GM23338 (cell line): ENCODE data around the gene TBX6. TPM values are rescaled to one million over a fixed set of nuclear protein-coding genes. Genes with fewer than 3 reads are reported as not detected.

Source experiments
- ATAC-seq: fragments of 200-7000 bp; cut with Tn5 transposase; 3 replicates; pipeline ENCODE4 v1.9.1; 2020
- DNase-seq: peaks from one replicate; pipeline ENCODE4 v3.0.0-alpha.2; 2015; ENCODE audit warnings: low spot score
- H2AFZ ChIP-seq: fragments of 200-600 bp; sonication (generic); 2 replicates; pipeline ENCODE4 v1.8.0; 2016; ENCODE audit warnings: antibody characterized with exemption, mild to moderate bottlenecking, moderate library complexity
- H3F3A ChIP-seq: fragments of 200-600 bp; sonication (generic); replicated peaks from 2 replicates; pipeline ENCODE4 v1.8.0; 2017; ENCODE audit warnings: antibody characterized with exemption, mixed run types, low read depth
- H3K27ac ChIP-seq: fragments of 200-600 bp; sonication (generic); 2 replicates; pipeline ENCODE4 v1.6.1; 2016; ENCODE audit warnings: low read depth
- H3K27me3 ChIP-seq: fragments of 200-600 bp; sonication (generic); 2 replicates; pipeline ENCODE4 v1.8.0; 2016; ENCODE audit warnings: mild to moderate bottlenecking, mixed run types, moderate library complexity; ENCODE audit not compliant: insufficient read depth
- H3K36me3 ChIP-seq: fragments of 200-600 bp; sonication (generic); 2 replicates; pipeline ENCODE4 v1.8.0; 2016; ENCODE audit warnings: mild to moderate bottlenecking; ENCODE audit not compliant: insufficient read depth
- H3K4me1 ChIP-seq: fragments of 200-600 bp; sonication (generic); 2 replicates; pipeline ENCODE4 v1.8.0; 2016; ENCODE audit warnings: mild to moderate bottlenecking, moderate library complexity; ENCODE audit not compliant: insufficient read depth
- H3K4me2 ChIP-seq: fragments of 200-600 bp; sonication (generic); 2 replicates; pipeline ENCODE4 v1.7.1; 2017; ENCODE audit warnings: mixed run types
- H3K4me3 ChIP-seq: fragments of 200-600 bp; sonication (generic); 2 replicates; pipeline ENCODE4 v1.6.1; 2016; ENCODE audit warnings: mixed run types
- H3K79me2 ChIP-seq: fragments of 200-600 bp; sonication (generic); replicated peaks from 2 replicates; pipeline ENCODE4 v1.8.0; 2017; ENCODE audit warnings: mild to moderate bottlenecking; ENCODE audit not compliant: insufficient read depth
- H3K9me2 ChIP-seq: fragments of 200-600 bp; sonication (generic); 2 replicates; pipeline ENCODE4 v1.8.0; 2017; ENCODE audit not compliant: insufficient read depth
- H4K20me1 ChIP-seq: fragments of 200-600 bp; sonication (generic); replicated peaks from 2 replicates; pipeline ENCODE4 v1.8.0; 2017; ENCODE audit warnings: mild to moderate bottlenecking; ENCODE audit not compliant: insufficient read depth
- H3K27ac Mint-ChIP-seq: 2 replicates; pipeline ENCODE4 v1.8.0; 2020; ENCODE audit warnings: inconsistent platforms, mild to moderate bottlenecking, moderate library complexity, mixed read lengths
- H3K27me3 Mint-ChIP-seq: 3 replicates; pipeline ENCODE4 v1.8.0; 2022; ENCODE audit warnings: low read depth, mild to moderate bottlenecking, moderate library complexity, mixed read lengths, inconsistent platforms; ENCODE audit not compliant: insufficient read depth, poor library complexity
- H3K36me3 Mint-ChIP-seq: 3 replicates; pipeline ENCODE4 v1.8.0; 2021; ENCODE audit warnings: low read depth, mild to moderate bottlenecking, inconsistent platforms, moderate library complexity, mixed read lengths
- H3K4me1 Mint-ChIP-seq: 3 replicates; pipeline ENCODE4 v1.8.0; 2020; ENCODE audit warnings: mild to moderate bottlenecking, inconsistent platforms, mixed read lengths
- H3K4me3 Mint-ChIP-seq: 3 replicates; pipeline ENCODE4 v1.8.0; 2021; ENCODE audit warnings: moderate library complexity, mild to moderate bottlenecking, inconsistent platforms, mixed read lengths
- H3K9me3 Mint-ChIP-seq: 3 replicates; pipeline ENCODE4 v1.8.0; 2020; ENCODE audit warnings: moderate library complexity, mild to moderate bottlenecking, inconsistent platforms, mixed read lengths
- CREB1 ChIP-seq: fragments of 250-450 bp; sonication (Bioruptor Pico); IDR thresholded peaks from 2 replicates; pipeline ENCODE4 v1.5.0; 2020; ENCODE audit warnings: low read depth, mild to moderate bottlenecking, moderate library complexity
- ETS1 ChIP-seq: IDR thresholded peaks from 2 replicates; pipeline ENCODE4 v1.6.1; 2016; ENCODE audit warnings: antibody characterized with exemption
- EZH2 ChIP-seq: fragments of 200-600 bp; sonication (generic); IDR thresholded peaks from one replicate; pipeline ENCODE4 v1.8.0; 2017; ENCODE audit warnings: antibody characterized with exemption, mild to moderate bottlenecking, low read depth; ENCODE audit not compliant: unreplicated experiment
- EZH2phosphoT487 ChIP-seq: fragments of 200-600 bp; sonication (generic); IDR thresholded peaks from one replicate; pipeline ENCODE4 v1.8.1; 2018; ENCODE audit warnings: antibody characterized with exemption; ENCODE audit not compliant: unreplicated experiment
- JUNB ChIP-seq: IDR thresholded peaks from one replicate; pipeline ENCODE4 v1.6.1; 2016; ENCODE audit warnings: antibody characterized with exemption; ENCODE audit not compliant: unreplicated experiment
- NANOG ChIP-seq: IDR thresholded peaks from 2 replicates; pipeline ENCODE4 v1.6.1; 2016; ENCODE audit warnings: antibody characterized with exemption, borderline replicate concordance
- POLR2AphosphoS5 ChIP-seq: IDR thresholded peaks from 2 replicates; pipeline ENCODE4 v1.6.1; 2016; ENCODE audit warnings: antibody characterized with exemption, low read depth
- REST ChIP-seq: IDR thresholded peaks from one replicate; pipeline ENCODE4 v1.6.1; 2018; ENCODE audit warnings: antibody characterized with exemption; ENCODE audit not compliant: unreplicated experiment
- STAT1 ChIP-seq: IDR thresholded peaks from one replicate; pipeline ENCODE4 v1.6.1; 2016; ENCODE audit warnings: antibody characterized with exemption; ENCODE audit not compliant: unreplicated experiment
- ZNF114 ChIP-seq: fragments of 250-450 bp; sonication (Bioruptor Pico); IDR thresholded peaks from 2 replicates; pipeline ENCODE4 v1.5.0; 2020; ENCODE audit warnings: mild to moderate bottlenecking, moderate library complexity
- ZNF331 ChIP-seq: fragments of 250-450 bp; sonication (Bioruptor Pico); IDR thresholded peaks from 2 replicates; pipeline ENCODE4 v1.5.0; 2020; ENCODE audit warnings: low read depth, mild to moderate bottlenecking, moderate library complexity
- polyA plus RNA-seq: library from polyadenylated mRNA; unstranded; fragments of >200 nt; fragmentation: Nextera tagmentation; extraction: Ambion mirVana; gene quantifications from 2 replicates; pipeline ENCODE4 v1.2.1, GENCODE V29; 2016
- total RNA-seq: library from RNA; depleted of rRNA; stranded (reverse); fragments of >200 nt; shearing (Covaris generic); gene quantifications from 2 replicates; pipeline ENCODE4 v1.2.3, GENCODE V29; 2014
- TF ChIP-seq, protein P1 (sequence below), 2 experiments: fragments of 200-600 bp in 1 of 2; sonication (generic) in 1 of 2; conservative IDR thresholded peaks; 2 replicates each; pipeline versions ENCODE4 v1.5.1 to v1.6.1; 2016 to 2017; ENCODE audit warnings: antibody characterized with exemption in 2 of 2, low read depth in 2 of 2, mild to moderate bottlenecking in 2 of 2, moderate library complexity in 1 of 2

TBX6 gene
- total and polyA plus RNA-seq, 2 experiments from 2014 or later, result 1.1 to 2.4 TPM

DNA sequence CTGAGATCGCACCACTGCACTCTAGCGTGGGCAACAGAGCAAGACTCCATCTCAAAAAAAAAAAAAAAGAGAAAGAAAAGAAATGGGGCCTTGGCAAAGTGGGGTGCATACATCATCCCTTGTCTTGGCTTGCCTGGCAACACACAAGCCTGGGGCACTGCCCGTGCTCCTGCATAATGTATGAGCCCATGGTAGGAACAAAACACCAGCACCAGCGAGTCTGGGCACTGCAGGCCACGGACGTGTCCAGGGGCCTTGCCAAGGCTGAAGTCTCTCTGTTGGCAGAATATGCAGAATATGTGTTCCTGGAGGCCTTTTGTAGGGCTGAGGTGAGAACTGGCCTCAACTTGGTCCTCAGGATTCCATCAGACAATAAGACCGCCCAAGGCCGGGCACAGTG is 41.9 kb downstream of the TBX6 start:
- H2AFZ ChIP-seq, result no peak overlapping the region
- H3K9me2 ChIP-seq, result no peaks in the 10 kb centered on the region
- H3F3A ChIP-seq, result peaks cover 4% of the 10 kb centered on the region
- Mint-ChIP-seq H3K4me1 (peaks cover 10% of the 10 kb centered on the region), H3K27ac (no peak overlapping the region), H3K27me3 (peaks cover 17% of the 10 kb centered on the region), H3K36me3 (no peaks in the 10 kb centered on the region), H3K9me3 (no peaks in the 10 kb centered on the region; the same call in 2 of the 3 replicates), H3K4me3 (no peak overlapping the region)
- H3K79me2 ChIP-seq, result no peaks in the 10 kb centered on the region
- DNase-seq (no peak), ATAC-seq (no peak)
- H3K4me3 ChIP-seq, result no peak overlapping the region
- no peaks in the 10 kb centered on the region for H4K20me1 ChIP-seq
- no peaks in the 10 kb centered on the region for H3K36me3 ChIP-seq
- no peak for TF ChIP-seq ZNF331
- TF ChIP-seq EZH2, result no peak
- no peak for TF ChIP-seq JUNB
- TF ChIP-seq STAT1, result no peak
- TF ChIP-seq, protein P1, sequence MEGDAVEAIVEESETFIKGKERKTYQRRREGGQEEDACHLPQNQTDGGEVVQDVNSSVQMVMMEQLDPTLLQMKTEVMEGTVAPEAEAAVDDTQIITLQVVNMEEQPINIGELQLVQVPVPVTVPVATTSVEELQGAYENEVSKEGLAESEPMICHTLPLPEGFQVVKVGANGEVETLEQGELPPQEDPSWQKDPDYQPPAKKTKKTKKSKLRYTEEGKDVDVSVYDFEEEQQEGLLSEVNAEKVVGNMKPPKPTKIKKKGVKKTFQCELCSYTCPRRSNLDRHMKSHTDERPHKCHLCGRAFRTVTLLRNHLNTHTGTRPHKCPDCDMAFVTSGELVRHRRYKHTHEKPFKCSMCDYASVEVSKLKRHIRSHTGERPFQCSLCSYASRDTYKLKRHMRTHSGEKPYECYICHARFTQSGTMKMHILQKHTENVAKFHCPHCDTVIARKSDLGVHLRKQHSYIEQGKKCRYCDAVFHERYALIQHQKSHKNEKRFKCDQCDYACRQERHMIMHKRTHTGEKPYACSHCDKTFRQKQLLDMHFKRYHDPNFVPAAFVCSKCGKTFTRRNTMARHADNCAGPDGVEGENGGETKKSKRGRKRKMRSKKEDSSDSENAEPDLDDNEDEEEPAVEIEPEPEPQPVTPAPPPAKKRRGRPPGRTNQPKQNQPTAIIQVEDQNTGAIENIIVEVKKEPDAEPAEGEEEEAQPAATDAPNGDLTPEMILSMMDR (conservative IDR thresholded peaks at IDR 0.05; ENCODE audit: low read depth in 2 of 2), result no peak
- no peak for TF ChIP-seq EZH2phosphoT487
- TF ChIP-seq ETS1, result no peak
- TF ChIP-seq NANOG, result no peak
- TF ChIP-seq REST, result no peak
- no peak for TF ChIP-seq POLR2AphosphoS5
- H3K4me1 ChIP-seq, result peaks cover 6% of the 10 kb centered on the region; the same call in 1 of the 2 replicates
- no peak overlapping the region for H3K27ac ChIP-seq
- no peak overlapping the region for H3K4me2 ChIP-seq
- H3K27me3 ChIP-seq, result 0 out of 2 replicates have a peak, but pooled peaks cover 6% of the 10 kb centered on the region

DNA sequence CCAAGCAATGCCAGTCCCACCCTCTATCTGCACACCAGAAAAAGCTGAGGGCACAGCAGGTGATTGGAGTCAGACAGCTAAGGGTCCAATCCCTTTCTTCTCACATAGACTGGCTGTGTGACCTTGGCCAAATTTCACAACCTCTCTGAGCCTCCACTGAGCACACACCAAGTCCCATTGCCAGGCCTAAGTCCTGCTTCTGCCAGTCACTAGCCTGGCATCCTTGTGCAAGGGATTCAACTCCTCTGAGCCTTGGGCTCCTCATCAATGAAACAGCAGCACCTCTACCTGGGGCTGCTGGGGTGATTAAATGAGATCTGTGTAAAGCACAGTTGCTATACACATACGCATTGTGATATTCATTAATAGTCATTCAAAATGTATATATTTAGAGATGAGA is 45.1 kb downstream of the TBX6 start:
- Histone ChIP-seq H3K4me1 (no peaks in the 10 kb centered on the region), H4K20me1 (no peaks in the 10 kb centered on the region), H3F3A (no peaks in the 10 kb centered on the region), H3K79me2 (no peaks in the 10 kb centered on the region), H3K36me3 (no peaks in the 10 kb centered on the region), H3K27me3 (no peaks in the 10 kb centered on the region), H3K9me2 (no peaks in the 10 kb centered on the region), H3K27ac (no peak overlapping the region), H3K4me3 (no peak overlapping the region), H2AFZ (no peak overlapping the region), H3K4me2 (no peak overlapping the region)
- no peak for DNase-seq
- no peaks in the 10 kb centered on the region for H3K4me1 Mint-ChIP-seq
- no peak overlapping the region for H3K27ac Mint-ChIP-seq
- no peak for ATAC-seq
- no peak overlapping the region for H3K4me3 Mint-ChIP-seq
- H3K9me3 Mint-ChIP-seq, result no peaks in the 10 kb centered on the region; the same call in 2 of the 3 replicates
- no peaks in the 10 kb centered on the region for H3K36me3 Mint-ChIP-seq
- TF ChIP-seq ZNF114 (CRISPR knock-in tag), result no peak
- TF ChIP-seq ETS1, result no peak
- no peak for TF ChIP-seq CREB1 (CRISPR knock-in tag)
- no peak for TF ChIP-seq JUNB
- peaks cover 9% of the 10 kb centered on the region for H3K27me3 Mint-ChIP-seq
